T-helper 2 cell treated with Interferon-gamma antibody and Interleukin-4, amounts not matched to agents 5 μg/mL and 100 μg/mL, for 36 hours (primary cell): Measurements from ENCODE around the gene TMEM35A.

Experiments
- DNase-seq: peaks from one replicate; pipeline ENCODE4 v3.0.0; 2021; ENCODE audit warnings: low spot score
- H3K27ac Mint-ChIP-seq: one replicate; pipeline ENCODE4 v1.8.0; 2021; ENCODE audit warnings: mild to moderate bottlenecking, mixed read lengths
- H3K27me3 Mint-ChIP-seq: one replicate; pipeline ENCODE4 v1.8.0; 2021; ENCODE audit warnings: low read depth, mixed read lengths
- H3K36me3 Mint-ChIP-seq: one replicate; pipeline ENCODE4 v1.8.0; 2021; ENCODE audit warnings: low read depth, mixed read lengths
- H3K4me1 Mint-ChIP-seq: one replicate; pipeline ENCODE4 v1.8.0; 2021; ENCODE audit warnings: low read depth, mixed read lengths
- H3K4me3 Mint-ChIP-seq: one replicate; pipeline ENCODE4 v1.8.0; 2022; ENCODE audit warnings: mild to moderate bottlenecking, moderate library complexity, mixed read lengths
- H3K9me3 Mint-ChIP-seq: one replicate; pipeline ENCODE4 v1.8.0; 2021; ENCODE audit warnings: mixed read lengths

The TMEM35A gene

GRCh38 chrX:101091817-101092216 lies 13.1 kb downstream of the TMEM35A start:
- Mint-ChIP-seq H3K27ac (no peak overlapping the region), H3K4me1 (peaks cover 4% of the 10 kb centered on the region), H3K4me3 (no peak overlapping the region), H3K36me3 (no peaks in the 10 kb centered on the region), H3K27me3 (no peaks in the 10 kb centered on the region), H3K9me3 (no peaks in the 10 kb centered on the region)
- no peak for DNase-seq

- no peaks in the 10 kb centered on the region for H3K27me3 Mint-ChIP-seq
- peaks cover 22% of the 10 kb centered on the region for H3K4me1 Mint-ChIP-seq
- peak within 1 kb of the TSS; percentile 88 for H3K27ac Mint-ChIP-seq
- H3K36me3 Mint-ChIP-seq, result peaks cover 22% of the 10 kb centered on the region
- DNase-seq, result peak; percentile 93
- no peaks in the 10 kb centered on the region for H3K9me3 Mint-ChIP-seq
- H3K4me3 Mint-ChIP-seq, result peak within 1 kb of the TSS; percentile 87
Observed at GRCh38 chrX:101097546-101098453, 19.1 kb downstream of the TMEM35A start, which contains the start of gene CENPI. CENPI (plus strand) TSS chrX:101098204; CDS start chrX:101101071, 2,867 bp downstream.

GRCh38 chrX:101108284-101108683 lies 29.6 kb downstream of the TMEM35A start:
- no peak for DNase-seq
- H3K4me3 Mint-ChIP-seq, result no peak overlapping the region
- H3K36me3 Mint-ChIP-seq, result peaks cover 13% of the 10 kb centered on the region
- no peaks in the 10 kb centered on the region for H3K9me3 Mint-ChIP-seq
- no peaks in the 10 kb centered on the region for H3K27me3 Mint-ChIP-seq
- H3K4me1 Mint-ChIP-seq, result no peaks in the 10 kb centered on the region
- no peak overlapping the region for H3K27ac Mint-ChIP-seq

- Mint-ChIP-seq H3K36me3 (peaks cover 21% of the 10 kb centered on the region), H3K9me3 (no peaks in the 10 kb centered on the region), H3K27me3 (no peaks in the 10 kb centered on the region), H3K4me3 (no peak overlapping the region), H3K4me1 (no peaks in the 10 kb centered on the region), H3K27ac (no peak overlapping the region)
- DNase-seq, result no peak
Observed at GRCh38 chrX:101117701-101118100, 39.0 kb downstream of the TMEM35A start.

GRCh38 chrX:101136235-101136634 lies 57.6 kb downstream of the TMEM35A start:
- Mint-ChIP-seq H3K27me3 (no peaks in the 10 kb centered on the region), H3K9me3 (no peaks in the 10 kb centered on the region), H3K4me3 (no peak overlapping the region), H3K27ac (no peak overlapping the region), H3K36me3 (peaks cover 34% of the 10 kb centered on the region), H3K4me1 (no peaks in the 10 kb centered on the region)
- DNase-seq, result no peak
